Right lung (tissue), 5 donors: ENCODE results near the gene CRYGC. TPM values are rescaled to one million over a fixed set of nuclear protein-coding genes. Genes with fewer than 3 reads are reported as not detected.
"Not testable (repeated sequence)": the region's sequence is repeated elsewhere in the genome, so short reads cannot be mapped to it uniquely, and the experiment has no call there.

Source experiments
- DNase-seq, 2 donors: peaks; one replicate each; pipeline ENCODE4 v3.0.0-alpha.2; 2013
- polyA plus RNA-seq, 5 donors: library from polyadenylated mRNA; unstranded; fragments of 120-200 nt; gene quantifications; one replicate each; pipeline versions ENCODE4 v1.2.1 to v1.2.3, GENCODE V29; 2013; ENCODE audit warnings: inconsistent platforms in 1 of 5, low replicate concordance in 1 of 5; ENCODE audit not compliant: insufficient read length in 5 of 5, insufficient read depth in 1 of 5

The CRYGC gene
- polyA plus RNA-seq, 5 donors, result not detected

DNA sequence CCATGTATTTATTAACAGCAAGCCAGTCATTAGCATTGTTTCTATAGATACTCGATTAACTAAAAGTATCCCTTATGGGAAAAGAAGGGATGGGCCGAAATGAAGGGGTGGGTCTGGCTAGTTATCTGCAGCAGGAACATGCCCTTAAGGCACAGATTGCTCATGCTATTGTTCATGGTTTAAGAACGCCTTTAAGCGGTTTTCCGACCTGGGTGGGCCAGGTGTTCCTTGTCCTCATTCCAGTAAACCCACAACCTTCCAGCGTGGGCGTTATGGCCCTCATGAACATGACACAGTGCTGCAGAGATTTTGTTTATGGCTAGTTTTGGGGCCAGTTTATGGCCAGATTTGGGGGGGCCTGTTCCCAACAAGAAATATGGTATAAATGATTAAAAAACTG, 8.7 kb upstream of the CRYGC start:
- DNase-seq, result not testable (repeated sequence)

DNA sequence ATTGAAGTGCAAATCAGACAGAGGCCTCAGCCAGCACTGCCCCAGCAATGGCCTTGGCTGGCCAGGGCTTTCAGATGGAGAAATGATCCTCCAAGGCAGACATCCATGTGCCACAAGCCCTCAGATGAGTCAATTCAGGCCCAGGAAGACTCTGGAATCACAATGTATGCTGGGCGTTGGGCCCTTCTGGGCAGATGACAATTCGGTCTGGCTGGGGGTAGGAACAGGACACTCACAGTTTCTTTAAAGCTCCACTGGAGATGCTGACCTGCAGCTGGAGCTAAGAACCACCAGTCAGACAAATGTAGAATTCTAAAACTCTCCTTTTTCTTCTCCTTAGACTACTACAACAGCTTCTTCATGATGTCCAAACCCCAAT, 7.1 kb upstream of the CRYGC start:
- DNase-seq, result no peak

DNA sequence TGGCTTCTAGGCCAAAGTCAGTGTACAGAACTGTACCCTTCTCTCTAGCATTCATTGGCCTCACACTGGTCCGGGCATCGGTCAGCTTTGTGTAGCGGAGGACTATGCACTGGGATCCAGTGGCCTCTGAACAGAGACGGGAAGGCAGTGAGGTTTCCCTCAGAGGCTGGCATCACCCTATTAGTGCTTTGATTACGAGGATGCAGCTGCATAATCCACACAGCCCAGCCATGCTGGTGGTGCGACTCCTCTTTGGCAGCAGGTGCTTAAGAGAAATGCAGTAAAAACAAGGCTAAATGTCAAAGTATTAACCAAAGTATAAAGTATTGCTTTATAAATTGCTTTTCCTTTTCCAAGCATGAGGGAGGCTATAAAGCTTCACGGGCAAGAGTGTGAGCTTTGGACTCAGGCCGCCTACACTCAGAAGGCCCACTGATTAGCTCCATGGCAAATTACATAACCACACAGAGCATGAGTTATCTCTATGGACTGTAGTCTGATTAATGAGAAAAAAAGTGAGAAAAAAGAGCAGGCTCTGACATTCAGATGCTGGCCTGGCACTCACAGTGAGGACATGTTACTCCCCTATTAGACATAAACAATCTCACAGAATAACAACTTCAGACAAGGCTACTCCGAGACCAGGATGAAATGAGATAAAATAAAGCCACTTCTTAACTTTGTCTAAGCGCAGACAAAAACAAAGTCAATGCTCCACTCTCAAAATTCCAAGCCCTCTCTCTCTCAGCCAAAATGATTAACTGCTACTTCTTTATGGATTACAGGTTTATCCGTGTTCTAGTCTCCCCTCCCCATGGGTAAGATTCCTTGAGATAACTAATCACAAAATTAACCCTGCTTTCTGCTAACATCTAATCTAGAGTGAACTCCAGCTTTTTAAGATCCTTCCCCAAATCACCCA, 6.4 kb upstream of the CRYGC start:
- no peak for DNase-seq

DNA sequence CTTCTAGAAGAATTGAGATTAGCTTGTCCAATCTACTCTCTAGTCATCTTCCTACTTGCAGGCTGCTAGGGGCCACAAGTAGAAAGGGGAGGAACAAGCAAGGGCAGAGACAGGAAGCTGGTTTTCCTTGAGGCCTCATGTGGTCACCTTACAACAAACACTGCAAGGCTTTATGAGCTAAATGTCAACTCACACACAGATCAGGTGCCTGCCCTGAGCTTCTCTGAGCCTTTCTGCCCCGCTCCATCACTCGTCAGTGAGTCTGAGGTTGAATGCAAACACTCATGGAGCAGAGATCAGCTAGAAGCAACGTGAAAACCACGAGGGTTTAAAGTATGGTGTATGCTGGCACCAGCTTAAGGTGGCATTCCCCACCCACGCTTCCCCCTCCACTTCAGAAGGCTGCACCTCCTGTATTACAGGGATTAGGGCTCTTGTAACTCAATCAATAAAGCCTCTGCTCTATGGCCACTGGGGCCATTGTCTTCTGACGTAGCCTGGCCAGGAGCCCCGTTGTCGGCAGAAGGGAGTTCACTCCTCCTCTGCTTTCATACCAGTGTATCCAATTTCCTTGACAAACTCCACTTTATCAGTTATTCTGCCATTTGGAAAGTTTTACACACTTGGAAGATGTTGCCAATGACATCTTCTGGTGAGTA, 5.4 kb upstream of the CRYGC start:
- DNase-seq, result no peak

DNA sequence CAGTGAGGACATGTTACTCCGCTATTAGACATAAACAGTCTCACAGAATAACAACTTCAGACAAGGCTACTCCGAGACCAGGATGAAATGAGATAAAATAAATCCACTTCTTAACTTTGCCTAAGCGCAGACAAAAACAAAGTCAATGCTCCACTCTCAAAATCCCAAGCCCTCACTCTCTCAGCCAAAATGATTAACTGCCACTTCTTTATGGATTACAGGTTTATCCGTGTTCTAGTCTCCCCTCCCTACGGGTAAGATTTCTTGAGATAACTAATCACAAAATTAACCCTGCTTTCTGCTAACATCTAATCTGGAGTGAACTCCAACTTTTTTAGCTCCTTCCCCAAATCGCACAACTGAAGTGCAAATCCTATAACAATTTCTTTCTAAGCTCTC, 1.1 kb upstream of the CRYGC start:
- no peak for DNase-seq

DNA sequence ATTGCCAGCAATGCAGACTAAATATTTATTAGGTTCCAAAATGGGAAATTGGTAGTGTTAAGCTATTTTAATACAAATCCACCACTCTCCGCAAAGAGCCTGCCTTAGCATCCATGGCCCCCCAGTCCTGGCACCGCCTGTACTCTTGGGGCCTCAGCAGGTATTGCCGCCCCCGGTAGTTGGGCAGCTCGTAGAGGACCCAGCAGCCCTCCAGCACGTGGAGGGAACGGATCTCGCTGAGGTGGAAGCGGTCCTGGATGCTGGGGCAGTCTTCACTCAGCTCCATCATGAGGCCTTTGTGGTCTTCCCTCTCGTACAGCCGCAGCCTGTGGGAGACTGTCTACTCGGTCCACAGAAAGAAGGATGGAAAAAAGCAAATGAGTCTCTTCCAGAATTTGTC, 1.5 kb downstream of the CRYGC start:
- DNase-seq, result no peak

DNA sequence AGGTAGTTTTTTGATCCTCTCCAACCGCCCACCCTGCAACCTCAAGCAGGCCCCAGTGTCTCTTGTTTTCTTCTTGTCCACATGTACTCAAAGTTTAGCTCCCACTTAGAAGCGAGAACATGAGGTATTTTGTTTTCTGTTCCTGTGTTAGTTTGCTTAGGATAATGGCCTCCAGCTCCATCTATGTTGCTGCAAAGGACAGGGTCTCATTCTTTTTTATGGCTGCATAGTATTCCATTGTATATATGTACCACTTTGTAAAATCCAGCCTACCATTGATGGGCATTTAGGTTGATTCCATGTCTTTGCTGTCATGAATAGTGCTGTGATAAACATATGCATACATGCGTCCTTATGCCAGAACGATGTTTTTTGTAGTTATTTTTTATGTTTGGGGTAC, 2.5 kb downstream of the CRYGC start:
- no peak for DNase-seq

DNA sequence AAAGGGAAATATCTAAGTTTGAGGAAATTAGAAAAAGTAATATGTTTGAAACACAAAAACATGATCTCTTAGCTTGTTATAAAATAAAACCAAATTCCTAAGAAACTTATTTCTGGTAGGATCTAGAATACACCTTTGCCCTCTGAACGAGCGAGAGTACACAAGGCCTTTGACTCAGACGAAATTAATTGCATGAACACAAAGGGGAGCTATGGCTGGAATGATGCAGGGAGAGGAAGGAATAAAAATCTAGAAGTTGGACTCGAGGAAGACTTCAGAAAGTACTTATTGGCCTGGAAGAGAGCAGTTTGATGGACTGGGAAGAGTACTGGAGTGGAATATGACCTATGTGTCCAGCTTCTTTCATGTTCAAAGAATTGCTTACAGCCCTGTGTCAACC, 4.4 kb downstream of the CRYGC start:
- DNase-seq, result no peak

DNA sequence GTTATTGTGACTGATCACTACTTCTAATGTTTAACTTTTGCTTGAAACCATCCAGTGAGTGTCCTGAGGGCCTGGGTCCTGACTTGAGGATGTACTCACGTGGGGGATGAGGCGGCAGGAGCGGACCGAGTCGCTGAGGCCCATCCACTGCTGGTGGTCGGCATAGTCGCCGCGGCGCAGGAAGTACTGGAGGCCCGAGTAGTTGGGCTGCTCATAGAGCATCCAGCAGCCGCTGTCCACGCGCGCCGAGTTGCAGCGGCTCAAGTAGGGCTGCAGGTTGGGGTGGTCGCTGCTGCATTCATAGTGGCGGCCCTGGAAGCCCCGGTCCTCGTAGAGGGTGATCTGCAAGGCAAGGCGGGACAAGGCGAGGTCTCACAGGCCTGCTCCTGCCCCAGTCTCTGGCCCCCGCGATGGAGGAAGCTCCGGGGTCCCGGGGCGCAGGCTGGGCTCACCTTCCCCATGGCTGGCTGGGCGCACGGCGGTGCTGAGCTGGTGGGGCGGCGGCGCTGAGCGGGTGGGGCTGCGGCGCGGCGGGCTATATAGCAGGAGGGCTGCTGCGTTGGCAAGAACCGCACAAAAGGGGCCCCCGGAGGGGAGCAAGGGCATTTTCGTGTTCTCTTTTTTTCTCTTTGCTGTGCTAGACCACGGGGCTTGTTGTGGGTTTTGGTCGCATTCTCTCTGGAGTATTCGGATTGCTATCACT, 5.5 kb downstream of the CRYGC start, which contains the start of gene CRYGD:
Gene CRYGD (minus strand): TSS at position 512 of the 703 bp plus-strand sequence. CDS start 51 bp downstream, at position 461.
- DNase-seq, result not testable (repeated sequence)

DNA sequence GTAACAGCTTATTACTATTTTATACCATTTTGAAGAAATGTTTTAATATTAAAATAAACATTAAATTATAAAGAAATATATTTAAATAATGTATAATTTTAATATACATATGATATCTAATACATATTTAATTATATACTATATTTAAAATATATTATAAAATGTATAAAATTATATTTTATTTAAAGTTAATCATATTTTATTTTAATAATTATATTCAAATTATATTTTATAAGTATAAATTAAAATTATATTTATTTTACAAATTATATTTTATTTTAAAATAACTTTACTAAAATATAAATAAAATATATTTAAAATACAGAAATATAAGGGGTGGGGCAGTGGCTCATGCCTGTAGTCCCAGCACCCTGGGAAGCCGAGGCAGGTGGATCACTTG, 7.4 kb downstream of the CRYGC start:
- no peak for DNase-seq

DNA sequence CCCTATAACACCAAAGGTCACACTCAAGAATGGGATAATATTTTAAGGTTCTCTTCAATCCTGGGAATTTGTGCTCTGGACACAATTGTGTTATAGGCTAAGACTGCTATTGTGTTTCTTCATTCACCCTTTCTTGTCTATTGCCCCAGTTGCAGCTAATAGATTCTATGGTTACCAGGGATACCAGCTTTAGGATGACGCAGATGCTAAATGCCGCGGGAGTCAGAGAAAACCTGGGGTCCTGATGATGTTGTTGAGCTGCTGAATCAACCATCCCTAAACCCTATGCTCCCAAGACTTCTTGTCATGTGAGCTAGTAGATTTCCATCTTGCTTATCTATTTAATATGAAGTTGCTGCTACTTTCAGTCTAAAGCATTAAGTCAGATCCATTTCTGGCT, 10.7 kb downstream of the CRYGC start:
- no peak for DNase-seq

DNA sequence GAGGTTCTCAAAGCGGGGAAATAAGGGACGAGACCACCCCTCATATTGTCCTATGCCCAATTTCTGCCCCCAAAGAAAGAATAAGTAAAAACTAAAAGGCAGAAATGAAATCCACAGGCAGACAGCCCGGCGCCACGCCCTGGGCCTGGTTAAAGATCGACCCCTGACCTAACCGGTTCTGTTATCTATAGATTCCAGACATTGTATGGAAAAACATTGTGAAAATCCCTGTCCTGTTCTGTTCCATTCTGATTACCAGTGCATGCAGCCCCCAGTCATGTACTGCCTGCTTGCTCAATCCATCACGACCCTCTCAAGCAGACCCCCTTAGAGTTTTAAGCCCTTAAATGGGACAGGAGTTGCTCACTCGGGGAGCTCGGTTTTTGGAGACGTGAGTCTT, 12.2 kb downstream of the CRYGC start:
- not testable (repeated sequence) for DNase-seq

DNA sequence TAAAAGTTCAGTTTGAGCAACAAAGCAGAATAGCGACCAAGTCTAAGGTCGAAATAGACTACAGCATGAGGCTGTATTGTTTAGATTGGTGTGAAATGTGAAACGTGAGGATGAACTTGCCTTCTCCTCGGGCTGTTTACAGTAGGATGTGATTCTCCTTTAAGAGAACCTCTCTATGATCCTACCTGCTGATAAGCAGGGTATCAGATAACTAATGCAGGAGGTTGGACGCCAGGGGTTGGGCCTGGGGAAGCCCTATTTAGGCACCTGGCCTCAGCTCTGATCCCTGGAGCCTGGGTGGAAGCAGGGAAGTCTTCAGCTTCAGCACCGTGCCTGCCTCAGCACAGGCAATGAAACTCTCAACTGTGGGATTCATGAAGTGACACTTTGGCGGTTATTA, 16.7 kb downstream of the CRYGC start:
- no peak for DNase-seq

DNA sequence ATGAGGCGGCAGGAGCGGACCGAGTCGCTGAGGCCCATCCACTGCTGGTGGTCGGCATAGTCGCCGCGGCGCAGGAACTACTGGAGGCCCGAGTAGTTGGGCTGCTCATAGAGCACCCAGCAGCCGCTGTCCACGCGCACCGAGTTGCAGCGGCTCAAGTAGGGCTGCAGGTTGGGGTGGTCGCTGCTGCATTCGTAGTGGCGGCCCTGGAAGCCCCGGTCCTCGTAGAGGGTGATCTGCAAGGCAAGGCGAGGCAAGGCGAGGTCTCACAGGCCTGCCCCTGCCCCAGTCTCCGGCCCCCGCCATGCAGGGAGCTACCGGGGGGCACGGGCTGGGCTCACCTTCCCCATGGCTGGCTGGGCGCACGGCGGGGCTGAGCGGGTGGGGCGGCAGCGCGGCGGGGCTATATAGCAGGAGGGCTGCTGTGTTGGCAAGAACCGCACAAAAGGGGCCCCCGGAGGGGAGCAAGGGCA, 17.3 kb downstream of the CRYGC start:
- not testable (repeated sequence) for DNase-seq

DNA sequence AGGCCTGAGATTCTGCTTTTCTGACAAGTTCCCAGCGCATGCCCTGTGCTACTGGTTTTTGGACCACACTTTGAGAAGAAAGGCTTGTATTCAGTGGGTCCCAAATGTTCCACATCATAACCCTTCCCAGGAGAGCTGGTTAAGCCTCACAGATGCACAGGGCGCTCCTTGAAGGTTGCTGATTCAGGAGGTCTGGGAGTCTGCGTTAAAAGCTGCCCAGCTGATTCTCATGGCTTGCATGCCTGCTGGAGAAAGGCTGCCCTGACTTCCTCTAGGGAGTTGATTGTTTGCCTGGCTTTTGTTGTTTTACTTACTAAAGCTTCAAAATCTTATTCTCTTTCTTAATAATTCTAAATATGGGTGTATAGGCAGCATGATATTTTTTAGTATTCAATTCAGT, 26.0 kb downstream of the CRYGC start:
- no peak for DNase-seq

DNA sequence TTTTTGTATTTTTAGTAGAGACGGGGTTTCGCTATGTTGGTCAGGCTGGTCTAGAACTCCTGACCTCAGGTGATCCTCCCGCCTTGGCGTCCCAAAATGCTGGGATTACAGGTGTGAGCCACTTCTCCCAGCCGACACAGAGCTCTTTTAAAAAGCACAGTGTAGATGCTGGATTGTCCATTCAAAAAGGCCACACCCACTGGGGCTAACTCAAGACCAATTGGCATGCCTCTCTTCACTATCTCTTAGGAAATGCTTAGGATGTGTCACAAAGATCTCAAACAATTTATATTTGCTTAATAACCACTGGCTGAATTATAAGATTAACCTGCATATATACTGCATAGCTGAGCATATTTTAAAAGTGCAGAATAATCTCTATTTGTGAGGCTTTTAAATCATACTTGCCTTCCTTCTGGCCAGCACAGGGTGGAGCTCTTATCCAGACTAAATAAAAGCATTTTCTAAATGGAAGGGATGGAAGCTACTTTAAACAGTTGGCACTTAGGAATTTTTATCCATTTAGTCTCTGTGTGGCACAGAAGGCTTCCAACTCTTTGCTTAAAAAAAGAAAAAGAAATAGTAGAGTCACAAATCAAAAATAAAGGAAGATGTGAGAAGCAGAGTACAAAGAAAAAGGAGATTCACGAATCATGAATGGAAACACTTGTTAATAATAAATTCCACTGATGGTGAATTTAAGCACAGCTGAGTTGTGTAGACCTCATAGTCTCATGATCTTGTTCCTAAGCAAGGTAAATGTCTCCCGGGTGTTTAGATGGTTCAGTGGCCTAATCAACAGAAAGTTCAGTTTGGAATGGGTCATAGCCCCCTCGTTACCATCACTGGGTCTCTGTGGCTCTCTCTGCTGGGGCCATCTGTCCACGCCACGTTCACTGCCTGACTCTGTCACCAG, 27.7 kb downstream of the CRYGC start:
- DNase-seq, result no peak

DNA sequence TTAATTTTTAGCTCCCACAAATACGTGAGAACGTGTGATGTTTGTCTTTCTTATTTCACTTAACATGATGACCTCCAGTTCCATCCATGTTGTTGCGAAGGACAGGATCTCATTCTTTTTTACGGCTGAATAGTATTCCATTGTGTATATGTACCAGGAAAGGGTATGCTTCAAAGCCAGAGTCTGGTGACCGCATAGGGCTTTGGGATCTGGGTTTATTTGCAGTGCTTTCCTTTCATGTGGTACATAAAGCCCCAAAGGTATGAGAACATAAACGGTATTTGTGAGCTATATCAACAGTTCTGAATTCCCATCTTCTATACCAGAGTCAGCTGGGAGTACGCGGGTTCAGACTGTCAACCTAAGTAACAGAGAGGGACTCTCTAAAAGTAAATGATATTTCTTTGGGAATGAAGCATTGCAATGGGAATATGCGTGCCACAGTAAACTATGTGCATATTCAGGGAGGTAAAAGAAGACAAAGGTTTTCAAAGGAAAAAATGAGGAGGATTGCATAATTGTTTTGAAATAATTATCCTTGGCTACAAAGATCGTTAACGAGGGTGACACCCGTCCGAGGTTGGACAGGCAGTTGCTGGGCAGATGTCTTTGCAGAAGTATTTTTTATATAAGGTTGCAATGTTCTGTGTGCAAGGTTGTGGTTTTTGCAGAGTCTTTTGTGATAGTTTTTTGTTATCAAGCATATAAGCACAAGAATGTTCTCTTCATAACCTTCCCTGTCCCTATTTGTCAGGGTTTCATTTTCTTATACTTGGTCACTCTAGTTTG, 29.8 kb downstream of the CRYGC start:
- DNase-seq, result no peak

DNA sequence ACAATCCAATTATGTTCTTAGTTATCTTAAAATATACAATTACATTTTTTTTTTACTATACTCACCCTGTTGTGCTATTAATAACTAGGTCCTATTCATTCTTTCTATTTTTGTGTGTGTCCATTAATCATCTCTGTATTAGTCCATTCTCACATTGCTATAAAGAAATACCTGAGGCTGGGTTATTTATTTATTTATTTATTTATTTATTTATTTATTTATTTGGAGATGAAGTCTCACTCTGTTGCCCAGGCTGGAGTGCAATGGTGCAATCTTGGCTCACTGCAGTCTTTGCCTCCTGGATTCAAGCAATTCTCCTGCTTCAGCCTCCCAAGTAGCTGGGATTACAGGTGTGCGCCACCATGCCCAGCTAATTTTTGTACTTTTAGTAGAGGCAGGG, 30.9 kb downstream of the CRYGC start:
- not testable (repeated sequence) for DNase-seq

DNA sequence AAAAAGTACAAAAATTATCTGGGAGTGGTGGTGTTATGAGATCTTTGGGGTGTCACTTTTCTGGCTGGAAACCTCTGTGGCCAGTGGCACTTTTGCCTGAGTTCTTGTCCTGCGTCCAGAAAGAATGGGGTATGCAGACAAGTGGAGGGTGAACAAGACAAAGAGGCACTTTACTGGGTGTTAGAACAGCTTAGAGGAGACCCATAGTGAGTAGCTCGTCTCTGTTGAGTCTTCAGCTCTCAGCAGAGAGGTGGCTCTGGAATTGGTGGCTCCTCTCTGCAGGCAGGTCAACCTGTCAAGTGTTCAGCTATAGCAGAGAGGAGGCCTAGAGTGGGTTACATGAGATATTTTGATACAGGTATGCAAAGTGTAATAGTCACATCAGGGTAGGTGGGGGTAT, 31.4 kb downstream of the CRYGC start:
- no peak for DNase-seq

DNA sequence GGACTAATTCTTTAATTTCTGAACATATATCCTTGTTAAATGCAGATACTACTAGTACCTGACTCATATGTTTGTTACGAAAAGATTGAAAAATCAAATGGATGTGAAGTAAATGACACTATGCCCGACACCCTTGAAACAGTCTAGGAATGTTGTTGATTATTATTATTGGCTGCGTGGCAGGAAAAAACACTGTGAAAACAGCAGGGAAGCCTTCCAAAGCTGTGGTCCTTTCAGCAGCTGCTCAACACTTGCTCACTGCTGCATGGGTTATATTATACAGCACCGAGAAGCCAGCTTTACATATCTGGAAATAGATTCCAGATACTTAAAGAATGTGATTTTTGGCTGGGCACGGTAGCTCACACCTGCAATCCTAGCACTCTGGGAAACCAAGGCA, 31.8 kb downstream of the CRYGC start:
- no peak for DNase-seq

DNA sequence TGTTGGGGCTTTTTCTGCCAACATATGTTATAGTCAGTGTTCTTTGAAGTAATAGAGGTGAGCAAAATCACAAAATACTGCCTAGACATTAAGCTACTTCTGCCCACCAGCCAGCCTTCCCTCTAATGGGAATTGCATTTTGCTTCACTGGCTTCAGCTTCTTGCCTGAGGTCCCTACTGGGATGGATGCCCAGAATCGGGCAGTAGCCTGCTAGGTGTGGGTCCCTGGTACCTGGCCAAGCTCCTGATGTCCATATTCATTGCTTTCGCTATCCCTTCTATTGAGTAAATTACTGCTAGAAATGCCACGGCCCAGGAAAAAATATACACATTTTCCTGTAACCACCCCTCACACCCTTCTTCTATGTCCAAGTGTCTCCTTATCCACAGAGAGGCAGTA, 32.3 kb downstream of the CRYGC start:
- DNase-seq, result no peak
